ENCODE results near the gene DGKH.

DNA sequence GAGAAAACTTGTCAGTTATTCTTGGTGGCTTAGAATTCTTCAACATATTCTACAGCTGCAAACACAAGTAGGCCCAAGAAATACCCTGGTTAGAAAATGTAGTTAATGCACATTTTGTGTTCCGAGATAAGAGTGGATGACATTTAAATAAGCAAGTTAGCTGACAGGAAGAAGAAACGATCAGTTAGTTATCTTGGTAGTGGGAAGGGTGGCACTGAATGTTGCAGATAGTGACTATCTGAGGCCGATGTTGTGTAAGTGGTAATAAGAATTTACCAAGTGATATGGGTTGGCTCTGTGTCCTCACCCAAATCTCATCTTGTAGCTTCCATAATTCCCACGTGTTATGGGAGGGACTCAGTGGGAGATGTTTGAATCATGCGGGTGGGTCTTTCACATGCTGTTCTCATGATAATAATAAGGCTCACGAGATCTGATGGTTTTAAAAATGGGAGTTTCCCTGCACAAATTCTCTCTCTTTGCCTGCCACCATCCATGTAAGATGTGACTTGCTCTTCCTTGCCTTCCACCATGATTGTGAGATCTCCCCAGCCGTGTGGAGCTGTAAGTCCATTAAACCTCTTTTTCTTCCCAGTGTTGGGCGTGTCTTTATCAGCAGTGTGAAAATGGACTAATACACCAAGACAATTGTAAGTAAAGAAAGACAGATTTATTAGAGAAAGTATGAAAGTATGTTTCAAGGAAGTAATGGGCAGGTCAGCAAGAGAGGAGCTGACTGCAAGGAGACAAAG, 212.6 kb downstream of the DGKH start:
- TF ChIP-seq, protein P1, sequence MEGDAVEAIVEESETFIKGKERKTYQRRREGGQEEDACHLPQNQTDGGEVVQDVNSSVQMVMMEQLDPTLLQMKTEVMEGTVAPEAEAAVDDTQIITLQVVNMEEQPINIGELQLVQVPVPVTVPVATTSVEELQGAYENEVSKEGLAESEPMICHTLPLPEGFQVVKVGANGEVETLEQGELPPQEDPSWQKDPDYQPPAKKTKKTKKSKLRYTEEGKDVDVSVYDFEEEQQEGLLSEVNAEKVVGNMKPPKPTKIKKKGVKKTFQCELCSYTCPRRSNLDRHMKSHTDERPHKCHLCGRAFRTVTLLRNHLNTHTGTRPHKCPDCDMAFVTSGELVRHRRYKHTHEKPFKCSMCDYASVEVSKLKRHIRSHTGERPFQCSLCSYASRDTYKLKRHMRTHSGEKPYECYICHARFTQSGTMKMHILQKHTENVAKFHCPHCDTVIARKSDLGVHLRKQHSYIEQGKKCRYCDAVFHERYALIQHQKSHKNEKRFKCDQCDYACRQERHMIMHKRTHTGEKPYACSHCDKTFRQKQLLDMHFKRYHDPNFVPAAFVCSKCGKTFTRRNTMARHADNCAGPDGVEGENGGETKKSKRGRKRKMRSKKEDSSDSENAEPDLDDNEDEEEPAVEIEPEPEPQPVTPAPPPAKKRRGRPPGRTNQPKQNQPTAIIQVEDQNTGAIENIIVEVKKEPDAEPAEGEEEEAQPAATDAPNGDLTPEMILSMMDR (IDR thresholded peaks at IDR 0.05): no peak
- TF ChIP-seq POLR2A (IDR thresholded peaks at IDR 0.05): no peak

Data from body of pancreas (tissue), 4 donors.